ENCODE measurements around the gene SSC4D.
A peak's percentile ranks its signal among the peaks of the same experiment; 100 is the strongest.
"Not testable (repeated sequence)": the region's sequence is repeated elsewhere in the genome, so short reads cannot be mapped to it uniquely, and the experiment has no call there.

SSC4D gene

DNA sequence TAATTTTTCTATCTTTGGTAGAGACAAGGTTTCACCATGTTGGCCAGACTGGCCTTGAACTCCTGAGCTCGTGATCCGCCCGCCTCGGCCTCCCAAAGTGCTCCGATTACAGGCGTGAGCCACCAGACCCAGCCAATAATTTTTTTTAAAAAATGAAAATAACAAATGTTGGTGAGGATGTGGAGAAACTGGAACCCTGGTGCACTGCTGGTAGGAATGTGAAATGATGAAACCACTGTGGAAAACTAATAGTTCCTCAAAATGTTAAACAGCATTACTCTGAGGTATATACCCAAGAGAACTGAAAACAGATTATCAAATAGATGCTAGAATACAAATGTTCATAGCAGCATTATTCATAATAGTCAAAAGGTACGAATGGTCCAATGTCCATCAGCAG lies 27.7 kb downstream of the SSC4D start:
- no peak for DNase-seq

GRCh38 chr7:76380623-76380966 lies 28.9 kb downstream of the SSC4D start:
- DNase-seq = no peak

DNA sequence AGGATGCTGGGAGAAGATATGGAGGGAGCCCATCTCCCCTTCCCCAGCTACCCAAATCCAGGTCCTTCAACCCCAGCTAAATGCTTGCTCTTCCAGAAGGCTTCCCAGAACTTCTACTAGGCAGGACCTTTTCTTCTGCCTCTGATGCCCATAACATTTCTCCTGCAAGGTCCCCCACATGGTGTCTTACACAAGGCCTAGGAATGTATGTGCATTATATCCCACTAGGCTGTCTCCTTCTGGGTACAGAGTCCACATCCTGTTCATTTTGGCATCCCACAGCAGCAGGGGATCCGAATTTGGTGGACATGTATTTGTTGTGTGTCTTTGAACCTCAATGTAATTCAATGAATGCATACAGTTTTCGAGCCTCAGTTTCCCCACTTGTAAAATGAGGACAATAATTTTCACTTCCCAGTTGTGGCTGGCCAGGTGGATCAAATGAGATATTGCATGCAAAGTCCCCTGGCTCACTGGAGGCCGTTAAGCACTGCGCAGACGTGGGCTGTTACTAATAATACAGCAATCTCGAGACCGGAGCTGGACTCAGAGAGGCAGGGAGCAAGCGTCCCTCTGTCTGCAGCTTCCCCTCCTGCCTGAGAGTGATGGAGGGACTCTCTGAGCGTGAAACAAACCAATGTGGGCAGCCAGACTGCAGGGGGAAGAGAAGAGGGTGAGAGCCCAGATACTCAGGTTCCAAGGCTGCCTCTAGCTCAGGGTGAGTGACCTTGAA lies 32.1 kb downstream of the SSC4D start:
- no peak for DNase-seq

DNA sequence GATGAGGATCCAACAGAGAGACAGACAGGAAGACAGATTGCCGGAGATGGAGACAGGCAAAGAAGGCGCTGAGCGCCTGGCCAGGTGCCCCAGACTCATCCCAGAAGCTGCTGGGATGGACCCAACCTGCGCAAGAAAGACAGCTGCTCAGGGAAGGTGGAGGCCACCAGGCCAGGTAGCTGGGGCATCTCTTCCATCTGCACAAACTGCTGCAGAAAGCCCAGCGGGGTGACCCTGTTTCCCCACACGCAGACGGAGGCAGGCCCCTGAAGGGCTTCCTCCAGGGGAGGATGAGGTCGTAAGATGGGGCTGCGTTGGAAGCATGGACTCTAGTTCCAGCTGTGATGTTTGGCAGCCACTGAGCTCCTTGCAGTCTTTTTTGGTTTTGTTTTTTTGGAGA lies 34.2 kb downstream of the SSC4D start:
- no peak for DNase-seq

- DNase-seq = no peak
Observed at GRCh38 chr7:76372984-76373833, 36.3 kb downstream of the SSC4D start.

GRCh38 chr7:76371396-76371795 lies 38.1 kb downstream of the SSC4D start:
- DNase-seq = no peak

- no peak for DNase-seq
Observed at GRCh38 chr7:76369018-76369417, 40.5 kb downstream of the SSC4D start.

DNA sequence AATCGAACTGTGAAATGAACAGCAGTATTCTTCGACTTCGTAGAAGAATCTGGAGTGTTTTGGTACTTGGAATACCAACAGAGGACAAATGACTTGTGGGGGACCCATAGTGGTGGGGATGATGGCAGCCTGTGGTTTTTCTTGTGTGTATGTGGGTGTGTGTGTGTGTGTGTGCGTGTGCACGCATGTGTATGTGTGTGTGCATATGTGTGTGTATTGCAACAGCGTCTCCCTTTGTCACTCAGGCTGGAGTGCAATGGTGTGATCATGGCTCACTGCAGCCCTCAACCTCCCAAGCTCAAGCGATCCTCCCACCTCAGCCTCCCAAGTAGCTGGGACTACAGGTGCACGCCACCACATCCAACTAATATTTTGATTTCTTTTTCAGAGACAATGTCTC lies 41.3 kb downstream of the SSC4D start:
- DNase-seq = no peak

- DNase-seq = no peak
Observed at GRCh38 chr7:76364198-76364584, 45.3 kb downstream of the SSC4D start.

- DNase-seq = not testable (repeated sequence)
Observed at GRCh38 chr7:76363754-76364153, 45.7 kb downstream of the SSC4D start.

GRCh38 chr7:76359978-76360638 lies 49.4 kb downstream of the SSC4D start:
- DNase-seq = no peak

DNA sequence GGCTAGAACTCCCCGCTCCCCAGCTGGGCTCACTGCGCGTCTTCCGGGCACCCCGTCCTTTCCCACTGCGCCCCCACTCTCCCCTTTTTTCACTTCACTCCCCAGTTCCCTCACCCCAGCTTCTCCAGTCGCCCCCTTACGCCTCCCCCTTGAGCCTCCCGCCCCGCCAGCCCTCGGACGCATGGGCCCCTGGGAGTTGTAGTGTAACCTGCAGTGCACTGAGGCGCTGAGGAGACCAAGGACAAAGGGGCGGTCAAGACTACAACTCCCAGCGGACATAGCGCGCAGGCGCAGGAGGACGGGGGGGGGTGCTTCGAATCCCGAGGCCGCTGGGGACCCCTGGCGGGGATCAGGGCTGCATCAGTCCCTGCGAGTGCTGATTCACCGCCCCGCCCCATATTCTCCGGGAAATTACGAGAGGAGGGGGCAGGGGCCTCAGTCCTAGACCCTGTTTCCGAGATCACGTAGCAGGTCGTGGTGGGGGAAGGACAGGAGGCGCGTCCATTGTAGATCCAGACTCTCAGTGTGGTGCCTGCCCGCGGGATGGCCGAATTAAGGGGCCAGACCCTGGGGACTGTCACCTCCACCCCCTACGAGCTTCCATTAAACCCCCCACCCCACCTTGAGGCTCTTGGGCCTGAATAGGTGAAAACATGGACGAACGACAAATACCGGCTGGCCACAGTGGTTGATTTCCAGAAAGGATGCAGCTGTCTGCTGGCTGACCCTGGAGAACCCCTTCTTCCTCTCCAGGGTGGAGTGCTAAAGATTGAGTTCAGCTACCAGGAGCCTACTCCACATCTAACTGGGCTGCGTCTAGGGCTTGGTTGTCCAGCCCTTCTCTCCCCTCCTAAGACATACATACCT lies 50.2 kb downstream of the SSC4D start:
- DNase-seq = peak; percentile 73

GRCh38 chr7:76358481-76359110 lies 50.9 kb downstream of the SSC4D start, which contains the start of gene YWHAG:
TSS of gene YWHAG (minus strand) at chr7:76358991. CDS start at chr7:76358808, 183 bp downstream.
- peak; percentile 39 for DNase-seq

DNA sequence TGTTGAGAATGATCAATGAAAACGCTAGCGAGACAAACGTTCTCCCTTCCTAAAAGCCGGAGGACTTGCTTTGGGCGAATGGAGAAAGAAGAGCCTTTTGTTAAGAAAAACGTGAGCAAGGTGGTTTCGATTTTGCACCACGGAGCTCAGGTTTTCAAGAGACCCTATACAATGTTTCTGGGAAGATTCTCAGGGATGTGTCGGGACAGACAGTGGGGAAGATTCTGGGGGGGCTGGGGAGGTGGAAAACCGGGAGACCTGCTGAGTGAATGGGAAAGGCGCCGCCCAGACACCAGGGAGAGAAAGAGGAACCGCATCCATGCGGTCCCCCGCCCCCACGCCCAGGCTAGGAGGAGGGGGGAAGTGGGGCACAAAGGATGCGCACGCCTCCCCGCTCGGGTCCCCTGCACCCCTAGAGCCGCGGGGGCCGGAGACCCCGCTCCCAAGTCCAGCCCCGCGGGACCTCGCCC lies 51.5 kb downstream of the SSC4D start:
- DNase-seq = no peak

- DNase-seq = no peak
Observed at GRCh38 chr7:76357475-76358010, 52.0 kb downstream of the SSC4D start.

DNA sequence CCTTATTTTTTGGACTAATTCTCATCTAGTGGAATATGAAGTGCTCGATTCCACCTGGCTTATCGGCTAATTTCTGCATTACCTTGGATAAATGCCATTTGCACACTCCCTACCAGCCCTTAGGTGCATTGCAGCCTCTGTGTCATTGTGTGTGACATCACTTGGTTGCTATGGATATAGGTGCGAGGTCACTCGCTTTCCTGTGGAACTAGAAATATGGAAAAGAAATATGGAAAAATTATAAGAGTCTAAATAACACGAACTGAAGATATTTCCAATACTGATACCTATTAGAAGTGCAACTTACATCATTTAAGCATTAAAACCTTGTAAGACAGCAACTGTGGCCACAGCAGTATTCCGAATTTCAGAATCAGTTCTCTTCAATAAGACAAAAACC lies 52.7 kb downstream of the SSC4D start:
- no peak for DNase-seq

DNA sequence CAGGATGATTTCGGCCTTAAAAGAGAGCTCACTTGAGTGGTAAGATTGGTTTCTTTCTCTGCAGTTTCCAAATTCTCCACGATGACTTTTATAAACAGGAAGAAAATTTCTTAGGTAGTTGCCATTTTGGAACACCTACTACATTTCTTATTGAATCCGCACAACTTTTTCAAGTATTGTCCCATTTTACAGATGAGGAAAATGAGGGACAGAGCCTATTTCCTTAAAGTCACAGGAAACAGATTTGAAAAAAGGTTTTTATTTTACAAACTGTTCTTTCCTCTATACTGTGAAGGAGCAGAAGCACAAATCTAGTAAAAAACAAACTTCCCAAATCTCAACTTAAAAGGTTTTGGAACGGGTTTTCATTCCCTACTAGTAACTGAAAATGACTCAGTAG lies 53.4 kb downstream of the SSC4D start:
- no peak for DNase-seq

- no peak for DNase-seq
Observed at GRCh38 chr7:76354981-76355730, 54.3 kb downstream of the SSC4D start.

DNA sequence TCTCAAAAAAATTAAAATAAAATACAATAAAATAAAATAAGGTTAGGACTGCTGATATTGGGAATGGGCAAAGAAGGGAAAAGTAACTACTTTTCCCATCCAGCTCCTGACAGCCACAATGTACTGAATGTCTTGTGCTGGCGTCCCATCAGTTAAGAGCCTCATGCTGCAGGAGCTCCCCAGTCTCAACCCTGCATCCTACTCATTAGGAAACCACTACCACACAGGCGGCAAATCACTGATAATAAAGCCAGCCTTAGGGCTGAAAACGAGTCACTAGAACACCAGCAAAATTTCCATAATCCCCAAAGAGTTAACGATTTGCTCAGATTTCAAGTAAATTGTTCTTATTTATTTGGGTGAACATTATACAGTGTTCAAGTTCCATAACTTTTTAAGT lies 55.0 kb downstream of the SSC4D start:
- no peak for DNase-seq

DNA sequence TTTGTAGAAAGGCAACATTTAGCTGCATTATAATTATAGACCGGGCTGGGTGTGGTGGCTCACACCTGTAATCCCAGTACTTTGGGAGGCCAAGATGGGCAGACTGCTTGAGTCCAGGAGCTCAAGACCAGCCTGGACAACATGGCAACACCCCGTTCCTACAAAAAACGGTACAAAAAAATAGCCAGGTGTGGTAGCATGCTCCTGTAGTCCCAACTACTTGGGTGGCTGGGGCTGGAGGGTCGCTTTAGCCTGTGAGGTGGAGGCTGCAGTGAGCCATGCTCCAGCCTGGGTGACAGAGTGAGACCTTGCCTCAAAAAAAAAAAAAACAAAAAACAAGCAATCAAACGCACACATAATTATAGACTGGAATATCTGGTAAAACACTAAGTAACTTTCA lies 55.8 kb downstream of the SSC4D start:
- DNase-seq = no peak

GRCh38 chr7:76352193-76352592 lies 57.3 kb downstream of the SSC4D start:
- DNase-seq = no peak
